GM12878 (cell line): ENCODE data around the gene DDX4. TPM values are rescaled to one million over a fixed set of nuclear protein-coding genes. Genes with fewer than 3 reads are reported as not detected.

Experiments
- BHLHE40 ChIP-seq, 2 experiments: fragments of 450-650 bp in 1 of 2; IDR thresholded peaks; 2 replicates each; pipeline ENCODE4 v1.6.1; 2011 to 2017; ENCODE audit warnings: low read depth in 2 of 2, borderline replicate concordance in 1 of 2, improper control_type of control experiment in 1 of 2, low read length in 1 of 2, mild to moderate bottlenecking in 1 of 2
- BRCA1 ChIP-seq: IDR thresholded peaks from 2 replicates; pipeline ENCODE4 v1.6.1; 2011; ENCODE audit warnings: low read depth, low read length, improper control_type of control experiment
- CEBPZ ChIP-seq: fragments of 150-350 bp; IDR thresholded peaks from 2 replicates; pipeline ENCODE4 v1.6.1; 2016; ENCODE audit warnings: low read depth, low read length
- ELK1 ChIP-seq: IDR thresholded peaks from 2 replicates; pipeline ENCODE4 v1.6.1; 2012; ENCODE audit warnings: low read depth, low read length, improper control_type of control experiment
- ESRRA ChIP-seq: IDR thresholded peaks from 2 replicates; pipeline ENCODE4 v1.6.1; 2012; ENCODE audit warnings: mild to moderate bottlenecking, low read length, improper control_type of control experiment
- HCFC1 ChIP-seq: fragments of 150-350 bp; IDR thresholded peaks from 2 replicates; pipeline ENCODE4 v1.6.1; 2014; ENCODE audit warnings: low read length
- IKZF1 ChIP-seq: fragments of 450-650 bp; conservative IDR thresholded peaks from 2 replicates; pipeline ENCODE4 v1.6.1; 2017; ENCODE audit warnings: antibody characterized with exemption, mild to moderate bottlenecking
- IKZF2 ChIP-seq, 2 experiments: fragments of 450-650 bp; IDR thresholded peaks; 2 replicates each; pipeline ENCODE4 v1.6.1; 2017; ENCODE audit warnings: mild to moderate bottlenecking in 2 of 2, moderate library complexity in 2 of 2
- MAX ChIP-seq: IDR thresholded peaks from 2 replicates; pipeline ENCODE4 v1.6.1; 2012; ENCODE audit warnings: low read depth, low read length, improper control_type of control experiment
- MYC ChIP-seq: IDR thresholded peaks from 2 replicates; pipeline ENCODE4 v1.6.1; 2011; ENCODE audit warnings: mild to moderate bottlenecking, low read length, moderate library complexity, inconsistent platforms; ENCODE audit not compliant: insufficient read depth, insufficient replicate concordance, insufficient read length, severe bottlenecking
- PML ChIP-seq: IDR thresholded peaks from 2 replicates; pipeline ENCODE4 v1.6.1; 2012; ENCODE audit warnings: low read length, inconsistent platforms
- SIN3A ChIP-seq: IDR thresholded peaks from 2 replicates; pipeline ENCODE4 v1.6.1; 2012; ENCODE audit warnings: low read depth, low read length, improper control_type of control experiment
- SRF ChIP-seq, 2 experiments: IDR thresholded peaks; 2 replicates each; pipeline ENCODE4 v1.6.1; 2011; ENCODE audit warnings: low read depth in 2 of 2, low read length in 2 of 2, mild to moderate bottlenecking in 1 of 2, moderate library complexity in 1 of 2
- TBL1XR1 ChIP-seq: IDR thresholded peaks from 2 replicates; pipeline ENCODE4 v1.6.1; 2012; ENCODE audit warnings: low read depth, low read length, improper control_type of control experiment
- polyA plus RNA-seq, 11 experiments: library from polyadenylated mRNA; depleted of rRNA in 4 of 11; unstranded in 6 of 11; stranded (reverse) in 5 of 11; fragments of >200 nt; fragmentation: Nextera tagmentation in 4 of 11; fragmentation: Illumina TruSeq in 1 of 11; extraction: Ambion mirVana in 4 of 11; extraction: Trizol in 1 of 11; gene quantifications; 1 replicate in 1 of 11; 2 replicates in 10 of 11; pipeline versions ENCODE4 v1.2.1 to v1.2.3, GENCODE V29; 2011 to 2016; ENCODE audit warnings: inconsistent platforms in 2 of 11, missing spikeins in 2 of 11, low read depth in 1 of 11
- total RNA-seq, 4 experiments: library from RNA; depleted of rRNA in 3 of 4; stranded (reverse); fragments of >200 nt in 3 of 4; fragmentation: Illumina TruSeq in 1 of 4; extraction: Trizol in 1 of 4; gene quantifications; 2 replicates each; pipeline versions ENCODE4 v1.2.1 to v1.2.3, GENCODE V29; 2013 to 2021
- TF ChIP-seq, protein P1 (sequence below): IDR thresholded peaks from 2 replicates; pipeline ENCODE4 v1.6.1; 2012; ENCODE audit warnings: mild to moderate bottlenecking, low read depth, low read length
- TF ChIP-seq, protein P2 (sequence below): fragments of 450-650 bp; IDR thresholded peaks from 2 replicates; pipeline ENCODE4 v1.6.1; 2017; ENCODE audit warnings: mild to moderate bottlenecking, moderate library complexity

Gene DDX4
- total and polyA plus RNA-seq, 10 of the 15 experiments (the other 5 are each of a cell fraction or from before 2014, with no cell fraction given): 0.05 to 0.36 (median 0.09) TPM; not detected in 4

DNA sequence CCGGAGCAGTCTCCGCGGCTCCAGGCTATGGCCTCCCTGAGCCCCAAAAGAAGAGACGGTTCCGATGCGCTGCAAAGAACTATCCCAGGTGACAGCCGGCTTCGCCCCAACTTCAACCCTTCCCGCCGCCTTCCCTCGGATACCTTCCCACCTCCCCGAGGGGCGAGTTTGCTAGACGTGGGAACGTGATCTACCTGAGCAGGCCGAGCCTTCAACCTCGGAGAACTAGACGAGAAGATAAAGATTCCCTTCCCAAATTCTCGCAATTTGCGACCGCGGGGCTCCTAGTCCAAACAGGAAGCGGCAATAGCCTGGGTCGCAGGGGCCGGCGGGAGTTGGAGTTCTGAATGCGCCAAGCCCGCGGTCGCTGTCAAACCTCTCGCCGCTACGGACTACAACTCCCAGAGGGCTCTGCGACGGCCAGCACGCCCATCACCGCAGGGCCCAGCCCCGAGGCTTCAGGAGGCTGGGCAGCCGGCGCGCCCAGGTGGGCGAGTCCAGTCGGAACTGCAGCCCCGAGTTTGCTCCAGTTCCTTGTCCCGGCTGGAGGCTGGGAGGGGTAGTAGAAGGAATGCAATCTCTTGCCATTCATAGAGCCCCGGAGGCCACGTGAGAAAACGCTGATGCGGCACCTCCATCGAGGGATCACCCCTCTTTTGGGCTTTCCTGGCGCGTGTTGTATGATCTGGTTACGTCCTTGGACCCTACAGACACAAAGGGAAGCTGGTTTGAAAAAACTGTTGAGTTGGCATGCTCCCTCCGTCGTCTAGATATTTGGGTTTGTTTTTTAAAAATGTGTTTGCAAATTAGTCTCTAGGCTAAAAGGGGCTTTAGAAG lies 25.6 kb upstream of the DDX4 start, which contains the start of gene SLC38A9 (continued):
- TF ChIP-seq BRCA1 (no peak), MYC (no peak), TBL1XR1 (0 out of 2 replicates have a peak, but pooled peaks have one; percentile 12), ELK1 (peak; percentile 37; the same call in 1 of the 2 replicates), IKZF1 (peak; percentile 95), SIN3A (0 out of 2 replicates have a peak, but pooled peaks have one; percentile 65), CEBPZ (no peak), BHLHE40 (IDR thresholded peaks at IDR 0.05; ENCODE audit: borderline replicate concordance in 1 of 2, low read depth in 2 of 2, low read length in 1 of 2) (peak; percentile 22 to 75; a peak in 3 of 4 replicates), ESRRA (no peak), PML (peak; percentile 68; the same call in 1 of the 2 replicates), HCFC1 (peak; percentile 96), SRF (IDR thresholded peaks at IDR 0.05; ENCODE audit: low read depth in 2 of 2, low read length in 2 of 2) (peak; percentile 88 to 91), MAX (no peak), IKZF2 (IDR thresholded peaks at IDR 0.05) (peak; percentile 68; a peak in 3 of 4 replicates)
- TF ChIP-seq, protein P1, sequence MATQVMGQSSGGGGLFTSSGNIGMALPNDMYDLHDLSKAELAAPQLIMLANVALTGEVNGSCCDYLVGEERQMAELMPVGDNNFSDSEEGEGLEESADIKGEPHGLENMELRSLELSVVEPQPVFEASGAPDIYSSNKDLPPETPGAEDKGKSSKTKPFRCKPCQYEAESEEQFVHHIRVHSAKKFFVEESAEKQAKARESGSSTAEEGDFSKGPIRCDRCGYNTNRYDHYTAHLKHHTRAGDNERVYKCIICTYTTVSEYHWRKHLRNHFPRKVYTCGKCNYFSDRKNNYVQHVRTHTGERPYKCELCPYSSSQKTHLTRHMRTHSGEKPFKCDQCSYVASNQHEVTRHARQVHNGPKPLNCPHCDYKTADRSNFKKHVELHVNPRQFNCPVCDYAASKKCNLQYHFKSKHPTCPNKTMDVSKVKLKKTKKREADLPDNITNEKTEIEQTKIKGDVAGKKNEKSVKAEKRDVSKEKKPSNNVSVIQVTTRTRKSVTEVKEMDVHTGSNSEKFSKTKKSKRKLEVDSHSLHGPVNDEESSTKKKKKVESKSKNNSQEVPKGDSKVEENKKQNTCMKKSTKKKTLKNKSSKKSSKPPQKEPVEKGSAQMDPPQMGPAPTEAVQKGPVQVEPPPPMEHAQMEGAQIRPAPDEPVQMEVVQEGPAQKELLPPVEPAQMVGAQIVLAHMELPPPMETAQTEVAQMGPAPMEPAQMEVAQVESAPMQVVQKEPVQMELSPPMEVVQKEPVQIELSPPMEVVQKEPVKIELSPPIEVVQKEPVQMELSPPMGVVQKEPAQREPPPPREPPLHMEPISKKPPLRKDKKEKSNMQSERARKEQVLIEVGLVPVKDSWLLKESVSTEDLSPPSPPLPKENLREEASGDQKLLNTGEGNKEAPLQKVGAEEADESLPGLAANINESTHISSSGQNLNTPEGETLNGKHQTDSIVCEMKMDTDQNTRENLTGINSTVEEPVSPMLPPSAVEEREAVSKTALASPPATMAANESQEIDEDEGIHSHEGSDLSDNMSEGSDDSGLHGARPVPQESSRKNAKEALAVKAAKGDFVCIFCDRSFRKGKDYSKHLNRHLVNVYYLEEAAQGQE: no peak
- TF ChIP-seq, protein P2, sequence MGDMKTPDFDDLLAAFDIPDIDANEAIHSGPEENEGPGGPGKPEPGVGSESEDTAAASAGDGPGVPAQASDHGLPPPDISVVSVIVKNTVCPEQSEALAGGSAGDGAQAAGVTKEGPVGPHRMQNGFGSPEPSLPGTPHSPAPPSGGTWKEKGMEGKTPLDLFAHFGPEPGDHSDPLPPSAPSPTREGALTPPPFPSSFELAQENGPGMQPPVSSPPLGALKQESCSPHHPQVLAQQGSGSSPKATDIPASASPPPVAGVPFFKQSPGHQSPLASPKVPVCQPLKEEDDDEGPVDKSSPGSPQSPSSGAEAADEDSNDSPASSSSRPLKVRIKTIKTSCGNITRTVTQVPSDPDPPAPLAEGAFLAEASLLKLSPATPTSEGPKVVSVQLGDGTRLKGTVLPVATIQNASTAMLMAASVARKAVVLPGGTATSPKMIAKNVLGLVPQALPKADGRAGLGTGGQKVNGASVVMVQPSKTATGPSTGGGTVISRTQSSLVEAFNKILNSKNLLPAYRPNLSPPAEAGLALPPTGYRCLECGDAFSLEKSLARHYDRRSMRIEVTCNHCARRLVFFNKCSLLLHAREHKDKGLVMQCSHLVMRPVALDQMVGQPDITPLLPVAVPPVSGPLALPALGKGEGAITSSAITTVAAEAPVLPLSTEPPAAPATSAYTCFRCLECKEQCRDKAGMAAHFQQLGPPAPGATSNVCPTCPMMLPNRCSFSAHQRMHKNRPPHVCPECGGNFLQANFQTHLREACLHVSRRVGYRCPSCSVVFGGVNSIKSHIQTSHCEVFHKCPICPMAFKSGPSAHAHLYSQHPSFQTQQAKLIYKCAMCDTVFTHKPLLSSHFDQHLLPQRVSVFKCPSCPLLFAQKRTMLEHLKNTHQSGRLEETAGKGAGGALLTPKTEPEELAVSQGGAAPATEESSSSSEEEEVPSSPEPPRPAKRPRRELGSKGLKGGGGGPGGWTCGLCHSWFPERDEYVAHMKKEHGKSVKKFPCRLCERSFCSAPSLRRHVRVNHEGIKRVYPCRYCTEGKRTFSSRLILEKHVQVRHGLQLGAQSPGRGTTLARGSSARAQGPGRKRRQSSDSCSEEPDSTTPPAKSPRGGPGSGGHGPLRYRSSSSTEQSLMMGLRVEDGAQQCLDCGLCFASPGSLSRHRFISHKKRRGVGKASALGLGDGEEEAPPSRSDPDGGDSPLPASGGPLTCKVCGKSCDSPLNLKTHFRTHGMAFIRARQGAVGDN: no peak
